M059J (cell line): ENCODE data around the gene LPCAT1. TPM values are rescaled to one million over a fixed set of nuclear protein-coding genes. Genes with fewer than 3 reads are reported as not detected.
"Not testable (repeated sequence)": the region's sequence is repeated elsewhere in the genome, so short reads cannot be mapped to it uniquely, and the experiment has no call there.

Experiments used
- DNase-seq: peaks from one replicate; pipeline ENCODE4 v3.0.0-alpha.2; 2012; ENCODE audit warnings: low read depth
- total RNA-seq: library from RNA; depleted of rRNA; stranded (reverse); fragments of >200 nt; shearing (Covaris generic); gene quantifications from 2 replicates; pipeline ENCODE4 v1.2.3, GENCODE V29; 2014

Gene LPCAT1
- total RNA-seq, 1 experiment from 2014 or later: 41.1 TPM

DNA sequence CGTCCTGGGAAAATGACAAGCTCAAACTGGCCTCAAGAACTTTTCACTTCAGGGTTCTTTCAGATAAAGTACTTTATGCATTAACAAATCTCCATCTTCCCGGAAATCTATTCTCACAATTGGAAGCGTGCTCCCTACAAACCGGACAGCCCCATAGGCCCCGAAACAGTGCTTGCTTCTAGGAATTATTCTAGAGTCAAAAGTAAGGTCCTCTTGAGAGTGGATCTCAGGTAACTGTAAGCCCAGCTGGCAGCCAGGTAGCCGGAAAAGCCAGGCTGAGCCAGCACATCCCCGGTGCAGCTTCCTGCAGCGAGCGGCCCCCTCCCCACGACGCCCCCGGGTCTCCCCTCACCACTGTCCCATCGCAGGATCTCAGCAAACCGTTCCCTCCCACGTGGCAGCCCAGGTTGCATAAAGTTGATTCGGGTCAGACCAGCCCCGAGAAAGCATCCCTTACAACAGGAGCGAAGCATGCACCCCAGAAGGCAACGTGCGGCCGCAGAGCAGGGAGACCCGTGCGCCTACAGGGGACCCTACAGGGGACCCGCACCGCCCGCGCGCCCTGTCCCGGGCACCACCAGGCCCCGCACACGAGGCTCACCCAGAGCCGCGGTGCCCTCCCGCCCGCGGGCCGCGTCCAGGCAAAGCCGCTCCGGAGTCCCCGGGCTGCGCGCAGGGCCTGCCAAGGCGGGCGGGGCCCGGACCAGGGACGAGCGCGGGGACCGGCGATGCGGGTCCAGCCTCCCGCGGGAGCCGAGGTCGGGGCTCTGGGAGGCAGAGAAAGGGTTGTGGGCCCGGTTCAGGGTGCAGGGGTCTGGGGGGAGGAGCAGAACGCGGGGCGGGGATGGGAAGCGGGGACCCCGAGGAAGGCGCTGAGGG lies 920 bp downstream of the LPCAT1 start:
- peak; percentile 20 for DNase-seq

DNA sequence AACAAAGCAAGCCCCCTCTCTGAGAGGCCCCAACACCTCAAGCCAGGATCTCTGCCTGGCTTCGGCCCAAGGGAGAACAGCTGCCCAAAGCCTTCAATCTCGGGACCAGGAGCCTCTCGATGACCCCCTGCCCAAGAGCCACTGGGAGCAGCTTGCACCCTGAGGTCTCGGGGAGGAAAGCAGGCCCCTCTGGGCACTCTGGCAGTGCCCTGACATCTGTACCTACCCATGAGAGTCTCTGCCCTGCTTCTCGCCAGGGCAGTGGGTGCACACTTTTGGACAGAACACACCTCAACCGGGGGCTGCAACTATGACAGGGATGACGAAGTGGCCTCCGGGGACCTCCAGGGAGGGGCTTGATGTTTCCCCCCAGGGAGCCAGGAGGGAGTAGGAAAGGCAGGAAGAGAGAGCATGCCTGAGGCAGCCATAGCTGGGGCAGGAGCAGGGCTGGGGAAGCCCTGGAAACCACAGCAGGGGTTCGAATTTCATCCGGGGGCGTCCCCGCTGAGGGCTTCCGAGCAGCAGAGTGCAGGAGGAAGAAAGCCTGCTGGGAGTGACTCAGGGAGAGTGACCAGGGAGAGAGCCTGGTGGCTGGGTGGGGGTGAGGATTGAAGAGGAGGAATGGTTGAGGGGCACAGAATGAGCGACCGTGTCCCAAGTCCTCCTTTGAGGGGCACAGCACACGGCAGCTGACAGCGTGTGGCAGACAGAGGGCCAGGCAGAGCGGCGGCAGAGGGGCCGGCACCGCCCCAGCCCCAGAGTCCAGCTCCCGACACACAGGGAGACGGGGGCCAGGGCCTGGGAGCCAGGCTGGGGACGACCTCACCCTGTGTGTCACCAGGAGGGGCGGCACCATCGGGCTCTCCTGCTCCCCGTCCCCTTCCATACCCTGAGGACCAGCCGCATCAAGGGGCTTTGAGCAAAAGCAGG lies 1.8 kb downstream of the LPCAT1 start:
- DNase-seq: peak; percentile 74

DNA sequence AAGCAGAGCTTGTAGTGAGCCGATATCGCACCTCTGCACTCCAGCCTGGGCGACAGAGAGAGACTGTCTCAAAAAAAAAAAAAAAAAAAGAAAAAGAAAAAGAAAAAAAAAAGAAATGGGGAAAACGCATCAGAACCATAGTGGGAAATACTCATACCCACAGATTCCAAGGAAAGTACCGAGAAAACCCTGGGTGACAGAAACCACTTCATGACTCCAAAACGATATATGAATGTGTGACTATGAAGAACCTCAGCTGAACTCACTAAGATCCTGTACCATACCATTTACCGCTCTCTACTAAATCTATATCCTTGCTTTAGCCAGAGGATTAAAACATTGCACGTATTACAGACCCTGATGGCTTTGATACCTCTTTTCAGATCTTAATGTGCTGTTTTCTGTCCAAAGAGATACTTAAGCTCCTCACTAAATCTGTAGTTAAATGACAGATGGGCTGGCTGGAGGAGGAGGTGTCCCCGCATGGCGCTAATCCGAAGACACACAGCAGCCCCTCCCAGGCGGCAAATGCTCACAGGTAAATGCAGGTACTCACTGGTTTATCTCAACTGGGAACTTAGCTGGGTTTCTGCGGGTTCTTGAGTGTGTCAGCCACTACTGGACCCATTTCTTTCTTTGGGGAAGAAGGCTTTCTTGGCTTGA lies 2.8 kb downstream of the LPCAT1 start:
- no peak for DNase-seq

DNA sequence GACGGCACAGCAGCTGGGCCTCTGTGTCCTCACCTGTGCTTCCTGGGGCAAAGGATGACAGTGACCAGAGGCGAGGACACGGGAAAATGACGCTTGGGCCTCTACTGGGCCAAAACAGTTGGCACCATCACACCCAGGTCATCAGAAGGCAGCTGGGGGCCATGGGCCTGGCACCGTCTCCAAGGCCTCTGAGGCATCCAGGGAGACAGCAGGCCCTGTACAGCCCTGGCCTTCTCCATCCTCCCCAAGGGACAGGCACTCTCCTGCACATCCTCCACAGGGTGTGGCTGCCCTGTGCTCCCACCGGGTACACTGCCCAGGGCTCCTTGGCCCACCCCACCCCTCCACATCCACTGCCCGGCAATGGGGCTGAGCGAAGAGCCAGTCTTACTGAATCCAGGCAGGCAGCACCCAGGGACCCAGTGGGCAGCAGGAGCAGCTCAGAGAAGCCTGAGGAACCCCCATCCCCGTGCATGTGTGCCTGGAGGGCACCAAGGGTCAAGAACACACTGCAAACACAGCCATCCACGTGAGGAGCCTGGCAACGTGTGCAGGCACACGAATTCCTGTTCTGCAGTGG lies 4.0 kb downstream of the LPCAT1 start:
- no peak for DNase-seq

DNA sequence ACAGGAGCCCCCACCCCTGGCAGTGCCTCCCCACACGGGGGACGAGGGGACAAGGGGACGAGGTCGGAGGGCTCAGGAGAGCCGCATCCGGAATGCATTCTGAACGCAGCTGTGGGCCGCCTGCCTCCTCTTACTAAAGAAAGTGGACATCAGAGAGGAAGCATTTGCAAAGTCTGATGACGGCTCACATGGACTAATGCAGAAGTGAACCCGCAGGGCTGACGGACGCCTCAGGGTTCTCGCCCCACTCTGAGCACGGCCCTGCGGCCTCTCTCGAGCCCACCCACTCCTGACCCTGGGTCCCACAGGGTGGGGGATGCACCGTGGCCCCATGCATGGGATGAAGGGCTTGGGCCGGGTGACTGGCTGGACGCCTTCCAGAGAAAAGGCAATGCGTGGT lies 5.9 kb downstream of the LPCAT1 start:
- DNase-seq: no peak

DNA sequence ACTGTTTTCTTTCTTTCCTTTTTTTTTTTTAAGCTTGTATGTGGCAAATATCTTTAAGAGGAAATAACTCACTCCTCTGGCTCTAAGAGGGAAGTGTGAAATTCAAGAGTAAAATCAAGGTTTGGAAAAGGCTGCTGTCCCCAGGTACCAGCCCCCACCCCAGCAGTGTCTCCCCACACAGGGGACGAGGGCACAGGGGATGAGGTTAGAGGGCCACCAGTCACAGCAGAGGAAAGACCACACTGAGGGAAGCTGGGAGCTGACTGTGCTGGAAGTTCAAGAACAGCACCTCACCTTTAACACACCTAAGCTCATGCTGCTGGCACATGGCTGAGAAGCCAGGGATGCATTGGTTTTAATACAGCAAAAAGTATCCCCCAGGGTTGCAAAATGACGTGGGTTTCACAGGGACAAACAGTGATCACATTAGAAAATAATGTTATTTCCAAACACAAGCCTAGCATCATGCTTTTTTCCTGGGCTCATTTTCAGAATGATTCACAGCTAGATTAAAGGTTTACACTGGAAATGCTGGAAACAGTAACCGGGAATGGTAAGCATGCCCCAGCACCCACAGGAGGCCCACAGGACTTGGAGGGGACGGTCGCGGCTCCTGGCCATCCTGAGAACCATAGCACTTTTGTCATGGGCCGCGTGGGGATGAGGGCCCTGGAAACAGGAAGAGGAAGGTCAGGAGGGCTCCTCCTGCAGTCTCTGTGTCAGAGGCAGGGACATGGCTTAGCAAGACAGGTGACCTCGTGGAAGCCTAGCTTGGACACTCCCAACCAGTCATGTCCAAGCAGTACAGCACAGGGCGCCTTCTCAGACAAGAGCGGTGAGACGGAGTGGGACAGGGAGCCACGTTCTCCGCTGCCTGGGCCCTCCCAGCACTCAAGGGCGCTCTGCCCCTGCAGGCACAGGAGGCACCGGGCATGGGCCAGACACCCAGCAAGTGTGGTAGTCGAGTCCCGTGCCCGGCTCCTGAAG lies 6.9 kb downstream of the LPCAT1 start:
- peak; percentile 62 for DNase-seq

DNA sequence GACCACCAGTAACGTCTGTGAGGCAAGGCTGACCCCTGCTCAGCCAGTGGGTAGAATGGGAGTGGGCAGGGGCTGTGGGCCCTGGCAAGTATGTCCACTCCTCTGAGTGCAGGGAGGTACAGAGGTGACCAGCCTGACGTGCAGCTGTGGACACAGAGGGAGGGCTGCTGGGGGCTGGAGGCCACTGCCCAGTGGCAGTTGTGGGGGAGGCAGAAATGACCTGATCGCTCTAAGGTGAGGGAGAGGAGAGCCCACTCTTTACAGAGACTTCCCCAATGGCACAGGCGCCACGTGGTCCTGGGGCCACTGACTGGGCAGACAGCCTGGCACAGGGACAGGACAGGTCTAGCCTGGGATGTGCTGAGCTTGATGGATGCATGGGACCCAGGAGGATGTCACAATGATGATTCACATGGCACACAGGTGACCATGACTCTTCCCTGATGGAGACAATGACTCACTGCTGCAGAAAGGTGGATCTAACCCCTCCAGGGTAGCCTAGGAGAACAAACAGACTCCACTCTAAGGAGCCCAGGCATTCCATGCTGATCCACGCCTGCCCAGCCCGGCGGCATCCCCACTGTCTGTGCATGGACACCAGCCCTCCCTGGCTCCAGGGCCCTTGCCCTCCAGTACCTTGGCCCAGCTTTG lies 7.7 kb downstream of the LPCAT1 start:
- DNase-seq: peak; percentile 82

DNA sequence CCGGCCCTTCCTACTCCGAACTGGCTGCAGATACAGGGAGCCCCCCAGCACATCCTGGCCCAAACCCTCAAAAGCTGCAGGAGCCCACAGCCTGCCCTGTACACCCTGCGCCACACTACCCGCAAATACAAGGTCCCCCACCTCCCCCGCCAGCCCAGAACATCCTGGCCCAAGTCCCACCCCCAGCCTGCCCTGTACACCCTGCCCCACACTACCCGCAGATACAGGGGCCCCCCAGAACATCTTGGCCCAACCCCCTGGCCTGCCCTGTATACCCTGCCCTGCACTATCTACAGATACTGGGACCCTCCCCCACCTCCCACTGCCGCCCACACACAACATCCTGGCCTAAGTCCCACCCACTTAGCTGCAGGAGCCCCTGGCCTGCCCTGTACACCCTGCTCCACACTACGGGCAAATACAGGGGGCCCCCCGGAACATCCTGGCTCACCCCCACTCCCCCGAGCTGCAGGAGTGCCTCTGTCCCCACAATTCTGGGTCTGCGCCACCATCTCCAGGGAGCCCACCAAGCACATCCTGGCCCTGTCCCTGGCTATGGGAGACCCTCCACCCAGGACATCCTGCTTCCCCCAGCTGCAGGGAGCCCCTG lies 8.3 kb downstream of the LPCAT1 start:
- DNase-seq: no peak

DNA sequence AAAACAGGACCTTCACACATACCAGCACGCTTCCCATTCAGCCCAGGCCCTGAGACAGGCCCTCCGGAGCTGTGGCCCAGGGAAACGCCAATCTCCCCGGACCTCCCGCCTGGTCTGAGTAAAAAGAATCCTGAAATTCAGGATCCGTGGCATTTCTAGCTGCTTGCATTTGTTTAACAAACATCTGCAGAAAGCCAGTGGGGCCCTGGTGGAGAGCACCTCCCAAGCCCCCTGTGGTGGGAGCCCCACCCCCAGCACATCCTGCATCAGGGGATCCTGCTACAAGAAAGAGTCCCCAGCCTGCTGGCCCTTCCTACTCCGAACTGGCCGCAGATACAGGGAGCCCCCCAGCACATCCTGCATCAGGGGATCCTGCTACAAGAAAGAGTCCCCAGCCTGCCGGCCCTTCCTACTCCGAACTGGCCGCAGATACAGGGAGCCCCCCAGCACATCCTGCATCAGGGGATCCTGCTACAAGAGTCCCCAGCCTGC lies 8.9 kb downstream of the LPCAT1 start:
- not testable (repeated sequence) for DNase-seq

DNA sequence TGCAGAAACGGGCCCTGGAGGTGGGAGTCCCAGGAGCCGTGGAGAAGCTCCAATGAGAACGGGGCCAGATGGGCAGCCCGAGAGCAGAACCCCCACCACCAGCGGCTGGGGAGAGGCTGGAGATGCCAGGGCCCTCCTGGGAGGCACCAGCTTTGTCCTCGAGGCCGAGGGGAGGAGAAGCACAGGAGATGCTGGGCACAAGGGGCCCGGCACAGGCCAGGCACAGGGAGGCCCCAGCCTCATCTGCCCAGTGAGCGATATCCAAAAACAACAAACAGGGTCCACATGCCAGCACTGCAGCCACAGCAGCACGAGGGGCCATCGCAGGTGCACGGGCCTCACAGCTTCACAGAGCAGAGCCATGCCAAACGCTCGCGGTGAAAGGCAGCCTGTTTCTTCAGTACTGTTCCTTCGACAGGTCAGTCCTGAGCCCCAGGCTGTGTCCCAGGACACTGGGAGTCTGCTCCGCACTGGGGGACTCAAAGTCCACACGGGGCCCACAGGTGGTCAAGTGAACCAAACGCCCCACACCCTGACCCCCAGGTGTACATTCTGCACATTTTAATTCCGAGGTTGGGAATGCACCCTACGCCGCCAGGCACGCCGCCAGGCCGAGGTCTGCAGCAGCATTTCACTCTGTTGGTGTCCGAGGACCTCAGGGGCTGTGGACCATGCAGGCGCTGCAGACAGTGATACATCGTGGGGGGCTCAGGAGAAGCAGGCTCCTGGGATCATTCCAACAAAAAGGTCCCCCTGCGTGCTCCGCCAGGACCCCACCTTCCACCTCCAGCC lies 9.5 kb downstream of the LPCAT1 start:
- DNase-seq: no peak

DNA sequence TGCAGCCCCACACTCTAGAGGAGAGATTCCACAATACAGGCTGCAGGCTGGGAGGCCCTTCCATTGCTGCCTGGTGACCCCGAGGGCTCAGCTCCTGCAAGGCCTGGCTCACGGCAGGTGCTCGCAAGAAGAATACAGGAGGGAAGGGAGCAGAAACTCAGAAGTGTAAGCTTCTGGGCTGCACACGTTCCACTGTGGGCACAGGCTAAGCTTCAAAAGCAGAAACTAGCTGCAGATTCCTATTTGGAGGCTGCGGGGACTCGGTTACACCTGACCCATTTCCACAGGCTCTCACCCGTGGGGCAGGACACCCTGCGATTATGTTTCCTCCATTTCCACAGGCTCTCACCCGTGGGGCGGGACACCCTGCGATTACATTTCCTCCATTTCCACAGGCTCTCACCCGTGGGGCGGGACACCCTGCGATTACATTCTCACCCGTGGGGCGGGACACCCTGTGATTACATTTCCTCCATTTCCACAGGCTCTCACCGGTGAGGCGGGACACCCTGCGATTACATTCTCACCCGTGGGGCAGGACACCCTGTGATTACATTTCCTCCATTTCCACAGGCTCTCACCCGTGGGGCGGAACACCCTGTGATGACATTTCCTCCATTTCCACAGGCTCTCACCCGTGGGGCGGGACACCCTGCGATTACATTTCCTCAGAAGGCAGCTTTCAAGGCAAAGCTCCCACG lies 10.3 kb downstream of the LPCAT1 start:
- DNase-seq: no peak

DNA sequence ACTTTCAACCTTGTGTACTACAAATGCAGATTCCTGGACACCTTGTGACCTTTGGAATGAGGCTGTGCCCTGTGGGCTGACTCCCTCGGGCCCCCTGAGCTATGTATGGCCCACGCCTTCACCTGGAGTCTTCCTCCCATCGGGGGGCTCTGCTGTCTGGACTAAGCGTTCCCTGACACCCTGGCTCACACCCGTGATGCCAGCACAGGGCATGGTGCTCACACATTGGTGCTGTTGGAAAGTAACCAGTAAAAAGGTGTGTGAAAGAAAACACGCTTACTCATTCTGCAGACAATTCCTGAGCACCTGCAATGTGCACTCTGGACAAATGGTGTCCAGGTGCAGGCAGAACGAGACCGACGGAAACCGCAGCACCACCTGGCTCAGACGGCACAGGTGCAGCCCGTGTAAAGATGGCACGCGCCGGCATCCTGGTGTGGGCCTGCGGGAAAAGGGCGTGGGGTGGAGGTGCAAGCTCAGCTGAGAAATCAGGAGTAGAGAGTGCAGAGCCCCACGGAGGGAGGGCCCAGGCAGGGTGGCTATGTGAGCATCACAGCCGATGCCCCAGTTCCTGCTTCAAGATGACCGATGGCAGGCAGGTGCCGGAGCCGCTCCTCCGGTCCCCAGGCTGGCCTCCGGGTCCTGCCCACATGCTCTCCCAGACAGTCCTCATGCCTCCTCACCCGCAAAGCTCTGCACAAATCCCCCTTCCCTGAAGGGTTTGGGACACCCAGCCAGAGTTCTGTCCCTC lies 11.0 kb downstream of the LPCAT1 start:
- DNase-seq: no peak

DNA sequence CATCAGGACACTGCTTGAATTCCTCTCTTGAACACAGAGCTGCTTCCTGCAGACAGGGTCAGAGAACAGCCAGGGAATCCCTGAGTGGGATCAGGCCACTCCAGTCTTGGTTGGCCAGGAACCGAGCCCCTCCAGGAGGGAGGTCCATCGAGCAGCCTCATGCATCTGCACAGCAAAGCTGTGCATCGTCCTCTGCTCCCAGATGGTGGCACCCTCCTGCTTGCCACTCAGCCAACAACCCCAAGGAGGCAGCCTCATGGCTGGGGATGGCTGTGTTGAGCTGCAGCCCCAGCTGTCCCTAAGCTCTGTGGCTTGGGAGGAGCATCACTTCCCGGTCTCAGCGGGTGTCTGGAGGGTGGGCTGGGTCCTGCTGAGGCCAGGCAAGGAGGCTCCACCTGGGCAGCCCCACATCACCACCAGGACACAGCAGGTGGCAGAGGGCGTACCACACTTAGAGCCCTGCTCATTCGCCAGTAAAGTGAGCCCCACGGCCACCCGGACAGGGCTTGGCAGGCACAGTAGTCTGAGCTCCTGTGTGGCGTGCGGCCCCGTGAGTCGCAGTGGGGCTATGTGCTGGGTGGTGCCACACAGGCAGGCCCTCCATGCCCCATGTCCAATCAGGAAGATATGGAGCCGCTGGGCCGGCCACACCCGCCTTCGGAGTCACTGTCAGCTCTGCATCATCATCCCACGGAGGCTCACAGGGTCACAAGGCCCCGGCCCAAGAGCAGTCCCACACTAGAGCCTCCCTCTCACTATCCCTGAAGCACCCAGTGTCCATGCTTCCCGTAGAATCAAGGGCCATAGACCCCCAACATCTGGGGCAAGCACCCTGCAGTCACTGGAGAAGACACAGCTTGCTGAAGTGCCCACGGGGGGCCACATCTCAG lies 11.9 kb downstream of the LPCAT1 start:
- peak; percentile 76 for DNase-seq

DNA sequence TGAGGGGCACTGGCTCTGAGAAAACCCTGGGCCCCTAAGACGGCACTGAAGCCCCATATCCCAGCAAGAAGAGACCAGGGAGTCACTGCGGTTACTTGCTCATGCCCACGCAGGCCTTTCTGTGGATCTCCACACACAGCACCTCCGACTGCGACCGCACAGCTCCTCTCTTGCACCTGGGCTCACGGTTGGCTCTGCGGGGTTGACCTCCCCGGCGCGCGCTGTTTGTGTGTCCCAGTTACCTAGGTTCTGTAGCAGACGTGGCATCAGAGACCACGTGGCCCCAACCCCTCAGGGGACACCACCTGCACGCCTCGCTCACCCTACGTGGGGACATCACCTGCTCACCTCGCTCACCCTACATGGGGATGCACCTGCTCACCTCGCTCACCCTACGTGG lies 12.7 kb downstream of the LPCAT1 start:
- no peak for DNase-seq

DNA sequence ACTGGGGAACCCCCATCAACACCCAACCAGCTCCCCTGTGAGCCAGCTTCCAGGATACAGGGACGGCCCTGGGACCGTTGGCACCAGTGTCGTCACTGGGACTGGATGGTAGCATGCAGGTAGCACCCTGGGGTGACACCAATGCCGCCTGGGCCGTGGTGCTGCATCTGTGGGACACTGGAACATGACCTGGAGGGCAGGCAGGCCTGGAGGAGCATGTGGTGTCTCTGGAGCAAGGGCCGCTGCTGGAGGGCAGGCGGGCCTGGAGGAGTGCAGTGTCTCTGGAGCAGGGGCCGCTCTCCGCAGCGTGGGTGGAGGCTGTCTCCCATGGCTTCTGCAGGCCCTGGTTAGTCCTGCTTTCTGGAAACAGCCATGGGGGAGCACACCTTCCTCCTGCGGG lies 13.1 kb downstream of the LPCAT1 start:
- DNase-seq: no peak

DNA sequence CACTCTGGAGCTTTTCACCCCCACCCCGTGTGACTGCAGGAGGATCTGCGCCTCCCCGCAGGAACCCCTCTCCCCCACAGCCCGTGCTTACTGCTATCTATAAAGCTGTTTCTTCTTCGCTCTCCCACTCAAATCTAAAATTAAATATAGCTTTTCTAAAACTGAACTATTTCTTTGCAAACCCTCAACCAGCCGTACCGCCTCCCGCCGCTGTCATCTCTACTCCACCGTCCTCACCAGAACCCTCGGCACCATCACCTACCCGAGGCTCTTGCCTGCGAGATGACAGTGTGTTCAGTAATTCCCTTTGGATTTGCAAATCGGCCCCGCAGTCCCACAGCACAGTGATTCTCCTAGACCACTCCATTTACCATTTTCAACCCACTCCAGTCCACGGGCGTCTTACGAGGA lies 13.6 kb downstream of the LPCAT1 start:
- DNase-seq: no peak
